Esophagus muscularis mucosa (tissue), 4 donors: ENCODE data around the gene SAT2.

Source experiments
- CTCF ChIP-seq, 3 experiments: fragments of 200-600 bp in 2 of 3; fragments of 450-650 bp in 1 of 3; sonication (generic) in 2 of 3; IDR thresholded peaks; one replicate each; pipeline ENCODE4 v1.5.1; 2017 to 2019; ENCODE audit warnings: antibody characterized with exemption in 3 of 3, mild to moderate bottlenecking in 2 of 3, moderate library complexity in 1 of 3
- EP300 ChIP-seq: sonication (generic); formaldehyde crosslinking; IDR thresholded peaks from one replicate; pipeline ENCODE4 v1.6.1; 2017; ENCODE audit warnings: antibody characterized with exemption
- POLR2A ChIP-seq: fragments of 450-650 bp; IDR thresholded peaks from one replicate; pipeline ENCODE4 v1.6.1; 2017; ENCODE audit warnings: antibody characterized with exemption, moderate library complexity, mild to moderate bottlenecking, low read depth
- POLR2AphosphoS5 ChIP-seq, 2 donors: sonication (generic); formaldehyde crosslinking; IDR thresholded peaks; one replicate each; pipeline ENCODE4 v1.6.1; 2017; ENCODE audit warnings: antibody characterized with exemption in 2 of 2

GRCh38 chr17:7668482-7668881 is 40.9 kb upstream of the SAT2 start:
- TF ChIP-seq POLR2AphosphoS5 (IDR thresholded peaks at IDR 0.05): no peak
- no peak for TF ChIP-seq CTCF (IDR thresholded peaks at IDR 0.05)
- no peak for TF ChIP-seq POLR2A
- TF ChIP-seq EP300: no peak
